ENCODE data around the gene NAP1L4. TPM values are rescaled to one million over a fixed set of nuclear protein-coding genes. Genes with fewer than 3 reads are reported as not detected.

Gene NAP1L4
- polyA plus RNA-seq, 1 donor: 116 TPM

DNA sequence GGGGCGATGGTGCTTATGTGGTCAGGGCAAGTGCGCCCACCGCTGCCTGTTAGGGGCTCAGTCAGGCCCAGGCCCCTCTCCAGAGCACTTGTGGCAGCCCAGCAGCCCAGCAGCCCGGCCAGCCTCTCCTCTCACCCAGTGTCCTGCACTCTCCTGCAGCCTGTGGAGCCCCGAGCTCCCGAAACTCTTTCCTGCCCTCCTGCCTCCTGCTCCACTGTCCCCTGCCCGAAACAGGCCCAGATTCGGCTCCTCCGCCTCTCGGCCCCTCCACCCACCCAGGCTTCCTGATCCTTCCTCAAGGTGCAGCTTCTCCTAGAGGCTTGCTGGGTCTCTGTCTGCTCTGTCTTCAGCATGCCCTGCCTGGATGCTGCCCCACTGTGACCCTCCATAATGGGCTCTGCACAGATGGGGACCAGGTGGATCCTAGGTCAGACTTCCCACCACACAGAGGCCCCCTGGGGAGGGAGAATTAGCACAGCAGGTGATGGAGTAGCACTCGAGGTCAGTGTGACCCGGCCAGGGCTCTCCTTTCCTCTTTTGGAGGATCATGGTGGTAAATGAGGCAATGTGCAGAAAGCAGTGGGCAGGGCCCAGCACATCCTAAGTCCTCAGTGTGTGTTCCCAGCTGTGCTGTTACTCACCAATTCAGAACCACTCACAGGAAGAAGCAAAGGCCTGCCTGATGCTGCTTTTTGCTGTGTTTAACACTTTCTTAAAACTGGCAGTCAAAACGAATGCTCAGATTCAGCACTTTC is 18.6 kb upstream of the NAP1L4 start:
- no CpG with 5 or more reads among the region's 13 CpGs for WGBS (ENCODE audit: insufficient coverage, low lambda C conversion rate)
- peaks cover 78% of the 10 kb centered on the region for H3K36me3 ChIP-seq (ENCODE audit: control insufficient read depth, insufficient read depth, low read length)
- H3K27me3 ChIP-seq (ENCODE audit: control insufficient read depth, insufficient read depth, low read length): no peaks in the 10 kb centered on the region
- no peaks in the 10 kb centered on the region for H3K9me3 ChIP-seq (ENCODE audit: control insufficient read depth, low read depth, low read length)
- H3K4me3 ChIP-seq (ENCODE audit: low read length): no peak overlapping the region
- H3K27ac ChIP-seq (ENCODE audit: low read length): no peak overlapping the region
- no peak for DNase-seq
- no peaks in the 10 kb centered on the region for H3K4me1 ChIP-seq (ENCODE audit: control insufficient read depth, insufficient read depth, low read length)

DNA sequence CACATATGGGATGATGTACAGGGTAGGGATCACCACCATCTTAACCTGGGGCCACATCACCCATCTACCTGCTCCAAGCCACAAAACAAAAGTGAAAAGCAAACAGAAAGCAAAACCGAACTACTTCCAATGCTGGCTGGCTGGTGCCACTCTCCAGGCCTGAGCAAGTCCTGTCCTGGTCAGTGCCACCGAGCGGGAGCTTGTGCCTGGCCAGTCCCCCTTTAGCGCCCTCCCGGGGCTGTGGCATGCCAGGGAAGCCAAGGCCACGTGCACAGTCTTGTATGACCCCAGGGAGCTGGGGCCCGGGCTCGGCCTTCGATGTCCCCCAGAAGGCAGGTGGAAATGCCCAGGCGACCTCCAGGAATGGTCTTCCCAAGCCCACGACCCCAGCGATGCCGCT is 17.9 kb upstream of the NAP1L4 start:
- no peak overlapping the region for H3K4me3 ChIP-seq (ENCODE audit: low read length)
- H3K9me3 ChIP-seq (ENCODE audit: control insufficient read depth, low read depth, low read length): no peaks in the 10 kb centered on the region
- no peaks in the 10 kb centered on the region for H3K4me1 ChIP-seq (ENCODE audit: control insufficient read depth, insufficient read depth, low read length)
- no CpG with 5 or more reads among the region's 13 CpGs for WGBS (ENCODE audit: insufficient coverage, low lambda C conversion rate)
- H3K27ac ChIP-seq (ENCODE audit: low read length): no peak overlapping the region
- H3K36me3 ChIP-seq (ENCODE audit: control insufficient read depth, insufficient read depth, low read length): peaks cover 74% of the 10 kb centered on the region
- no peaks in the 10 kb centered on the region for H3K27me3 ChIP-seq (ENCODE audit: control insufficient read depth, insufficient read depth, low read length)
- DNase-seq: no peak

DNA sequence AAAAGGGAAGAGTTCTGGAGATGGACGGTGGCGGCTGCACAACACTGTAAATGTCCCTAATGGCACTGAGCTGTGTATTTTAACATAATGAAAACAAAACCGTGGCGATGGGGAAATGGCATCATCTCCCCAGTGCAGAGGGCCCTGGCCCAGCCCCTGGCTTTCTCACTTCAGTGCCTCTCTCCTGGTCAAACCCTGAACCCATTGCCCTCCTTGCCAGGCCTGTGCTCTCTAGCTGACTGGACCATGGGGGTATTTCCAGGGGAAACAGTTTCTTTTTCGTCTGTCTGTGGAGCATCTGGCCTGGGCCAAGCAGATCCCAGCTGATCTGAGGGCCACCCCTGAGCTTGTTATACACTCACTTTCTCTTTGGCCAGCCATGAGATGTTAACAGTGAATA is 17.4 kb upstream of the NAP1L4 start:
- Histone ChIP-seq H3K27me3 (ENCODE audit: control insufficient read depth, insufficient read depth, low read length) (no peaks in the 10 kb centered on the region), H3K4me3 (ENCODE audit: low read length) (no peak overlapping the region), H3K36me3 (ENCODE audit: control insufficient read depth, insufficient read depth, low read length) (peaks cover 72% of the 10 kb centered on the region), H3K27ac (ENCODE audit: low read length) (no peak overlapping the region), H3K4me1 (ENCODE audit: control insufficient read depth, insufficient read depth, low read length) (no peaks in the 10 kb centered on the region), H3K9me3 (ENCODE audit: control insufficient read depth, low read depth, low read length) (no peaks in the 10 kb centered on the region)
- no peak for DNase-seq
- no CpG with 5 or more reads among the region's 5 CpGs for WGBS (ENCODE audit: insufficient coverage, low lambda C conversion rate)

DNA sequence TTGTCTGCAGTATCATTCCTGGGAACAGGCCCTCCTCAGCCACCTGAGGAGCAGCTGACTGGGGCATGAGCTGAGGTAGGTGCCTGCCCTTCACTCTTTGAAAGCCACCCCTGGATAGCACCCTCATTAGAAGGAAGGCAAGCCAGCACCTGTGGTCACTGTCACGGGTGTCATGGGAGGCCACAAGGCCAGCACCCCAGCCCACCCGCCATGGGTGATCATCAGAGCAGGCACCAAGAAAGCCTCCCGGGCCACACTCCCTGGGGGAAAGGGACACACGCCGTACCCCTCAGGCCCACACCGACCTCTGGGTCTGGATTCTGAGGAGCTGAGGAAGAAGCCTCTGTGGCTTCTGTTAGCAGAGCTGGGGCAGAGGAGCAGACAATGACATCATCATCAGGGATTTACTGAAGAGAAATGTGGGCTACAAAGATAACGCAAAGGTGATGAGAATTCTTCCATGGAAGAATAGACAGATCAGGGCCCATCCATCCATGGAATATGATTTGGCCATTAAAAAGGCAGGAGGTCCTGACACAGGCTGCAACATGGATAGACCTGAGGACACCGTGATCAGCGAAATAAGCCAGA is 16.7 kb upstream of the NAP1L4 start:
- no peak overlapping the region for H3K4me3 ChIP-seq (ENCODE audit: low read length)
- H3K27me3 ChIP-seq (ENCODE audit: control insufficient read depth, insufficient read depth, low read length): no peaks in the 10 kb centered on the region
- WGBS (ENCODE audit: insufficient coverage, low lambda C conversion rate): no CpG with 5 or more reads among the region's 9 CpGs
- peaks cover 72% of the 10 kb centered on the region for H3K36me3 ChIP-seq (ENCODE audit: control insufficient read depth, insufficient read depth, low read length)
- no peaks in the 10 kb centered on the region for H3K4me1 ChIP-seq (ENCODE audit: control insufficient read depth, insufficient read depth, low read length)
- no peak overlapping the region for H3K27ac ChIP-seq (ENCODE audit: low read length)
- H3K9me3 ChIP-seq (ENCODE audit: control insufficient read depth, low read depth, low read length): no peaks in the 10 kb centered on the region
- DNase-seq: no peak

DNA sequence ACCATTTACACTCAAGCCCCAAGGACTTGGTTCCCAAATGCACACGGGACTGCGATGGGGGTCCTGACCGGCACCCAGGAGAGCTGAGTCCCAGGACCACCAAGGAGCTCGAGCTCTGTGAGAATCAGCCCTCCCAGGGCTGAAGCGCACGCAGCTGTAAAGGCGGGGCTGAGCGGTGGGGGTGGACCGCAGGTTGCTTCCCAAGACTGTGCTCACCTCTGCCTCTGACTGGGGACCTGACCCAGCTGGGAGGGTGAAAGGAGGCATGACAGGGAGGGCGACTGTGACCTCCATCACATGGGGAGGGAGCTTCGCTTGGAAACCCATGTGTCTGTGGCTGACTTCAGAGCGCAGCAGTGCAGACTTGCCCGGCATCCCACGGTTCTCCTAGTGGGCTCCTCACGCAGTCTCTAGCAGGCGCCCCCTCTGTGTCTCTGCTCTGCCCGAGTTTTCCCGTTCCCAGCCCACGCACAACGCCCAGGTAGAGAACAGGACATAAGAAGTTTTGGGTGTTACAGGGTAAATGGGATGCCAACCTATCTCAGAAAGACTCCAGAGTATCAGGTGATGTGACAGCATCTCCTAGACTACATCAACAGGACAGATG is 15.4 kb upstream of the NAP1L4 start:
- H3K4me1 ChIP-seq (ENCODE audit: control insufficient read depth, insufficient read depth, low read length): no peaks in the 10 kb centered on the region
- H3K9me3 ChIP-seq (ENCODE audit: control insufficient read depth, low read depth, low read length): no peaks in the 10 kb centered on the region
- no CpG with 5 or more reads among the region's 20 CpGs for WGBS (ENCODE audit: insufficient coverage, low lambda C conversion rate)
- peaks cover 80% of the 10 kb centered on the region for H3K36me3 ChIP-seq (ENCODE audit: control insufficient read depth, insufficient read depth, low read length)
- no peak for DNase-seq
- no peak overlapping the region for H3K27ac ChIP-seq (ENCODE audit: low read length)
- no peaks in the 10 kb centered on the region for H3K27me3 ChIP-seq (ENCODE audit: control insufficient read depth, insufficient read depth, low read length)
- no peak overlapping the region for H3K4me3 ChIP-seq (ENCODE audit: low read length)

DNA sequence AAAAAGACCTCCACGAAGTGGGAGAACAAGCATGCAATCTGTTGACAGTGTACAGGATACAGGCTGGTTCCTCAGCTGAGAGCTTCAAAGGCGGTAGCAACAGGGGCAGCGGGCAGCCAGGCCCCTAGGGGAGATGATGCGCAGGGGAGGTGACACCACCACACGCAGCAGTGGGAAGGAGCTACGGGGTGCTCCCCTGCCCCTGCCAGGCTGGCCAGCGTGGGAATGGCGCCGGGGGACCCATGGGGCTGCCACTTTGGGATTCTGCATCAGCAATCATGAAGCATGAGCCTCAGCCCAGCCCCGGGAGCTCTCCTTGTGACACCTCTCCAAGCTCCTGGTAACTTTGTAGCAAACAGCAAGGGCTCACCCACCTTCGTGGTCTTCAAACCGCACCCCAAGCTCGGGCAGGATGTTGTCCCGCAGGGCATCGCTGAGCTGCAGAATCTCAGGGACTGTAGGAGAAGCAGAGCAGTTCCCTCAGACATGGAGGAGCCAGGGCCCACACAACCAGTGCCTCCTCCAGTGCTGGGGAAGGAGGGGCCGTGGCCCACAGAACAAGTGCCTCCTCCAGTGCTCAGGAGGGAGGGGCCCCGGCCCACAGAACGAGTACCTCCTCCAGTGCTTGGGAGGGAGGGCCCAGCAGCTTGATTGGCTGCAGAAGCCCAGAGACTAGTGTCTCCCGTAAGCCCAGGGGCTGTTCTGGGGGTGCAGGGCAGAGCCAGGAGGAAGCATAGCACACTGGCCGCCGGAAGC is 14.6 kb upstream of the NAP1L4 start:
- no peak overlapping the region for H3K27ac ChIP-seq (ENCODE audit: low read length)
- H3K9me3 ChIP-seq (ENCODE audit: control insufficient read depth, low read depth, low read length): no peaks in the 10 kb centered on the region
- no peak overlapping the region for H3K4me3 ChIP-seq (ENCODE audit: low read length)
- no peak for DNase-seq
- H3K4me1 ChIP-seq (ENCODE audit: control insufficient read depth, insufficient read depth, low read length): no peaks in the 10 kb centered on the region
- 100% methylated on average over 1 of the region's 21 CpGs for WGBS (ENCODE audit: insufficient coverage, low lambda C conversion rate)
- H3K36me3 ChIP-seq (ENCODE audit: control insufficient read depth, insufficient read depth, low read length): peaks cover 80% of the 10 kb centered on the region
- H3K27me3 ChIP-seq (ENCODE audit: control insufficient read depth, insufficient read depth, low read length): no peaks in the 10 kb centered on the region

DNA sequence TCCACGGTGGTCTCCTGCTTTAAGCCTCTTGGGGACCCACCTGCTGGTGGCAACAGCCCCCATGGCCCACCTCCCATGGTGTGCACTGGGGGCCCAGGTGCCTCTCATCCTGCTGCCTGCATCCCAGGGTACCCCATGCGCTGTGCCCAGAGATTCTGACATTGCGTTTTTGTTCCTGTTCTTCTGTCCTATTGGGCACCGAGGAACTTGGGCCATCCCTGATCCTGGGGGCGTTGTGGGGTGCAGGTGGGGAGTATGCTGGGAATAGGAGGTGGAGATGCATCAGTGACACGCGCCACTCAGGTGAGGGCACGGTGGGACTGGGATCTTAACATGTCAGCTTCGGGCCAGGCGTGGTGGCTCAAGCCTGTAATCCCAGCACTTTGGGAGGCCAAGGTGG is 12.4 kb upstream of the NAP1L4 start:
- DNase-seq: no peak

DNA sequence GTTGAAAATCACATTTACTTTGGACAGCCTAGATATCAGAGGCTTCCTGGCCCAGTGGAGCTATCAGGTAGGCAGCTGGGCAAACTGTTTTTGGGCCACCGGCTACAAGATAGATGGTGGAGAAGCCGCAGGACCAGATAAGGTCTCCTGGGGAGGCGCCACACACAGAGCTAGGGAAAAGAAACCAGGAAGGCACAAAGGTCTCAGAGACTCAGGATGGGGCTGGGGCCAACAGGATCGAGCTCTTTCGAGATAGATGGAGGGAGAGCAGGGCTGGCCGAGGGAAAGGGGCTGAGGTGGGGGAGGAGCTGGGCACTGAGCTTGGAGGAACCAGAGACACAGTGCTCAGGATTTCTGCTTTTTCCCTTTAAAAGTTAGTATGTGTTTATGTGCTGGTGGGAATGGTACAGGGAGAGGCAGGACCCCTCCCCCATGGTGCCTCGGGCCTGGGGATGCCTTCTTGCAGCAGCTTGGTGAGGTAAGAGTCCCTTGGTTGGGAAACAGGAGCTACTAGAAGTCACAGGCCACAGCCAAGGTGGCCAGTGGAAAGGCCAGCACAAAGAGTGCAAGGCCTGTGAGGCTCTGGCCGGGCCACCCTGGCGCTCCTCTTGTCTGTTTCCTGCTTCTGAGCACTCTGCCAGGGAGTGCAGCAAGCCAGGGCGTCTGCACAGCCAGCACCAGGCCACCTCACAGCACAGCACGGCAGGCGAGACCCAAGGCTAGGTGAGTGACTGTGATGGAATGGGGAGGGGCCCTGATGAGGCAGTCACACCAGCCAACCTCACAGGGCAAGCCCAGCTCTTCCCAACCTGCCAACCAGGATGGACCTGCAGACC is 11.5 kb upstream of the NAP1L4 start:
- no peak overlapping the region for H3K4me3 ChIP-seq (ENCODE audit: low read length)
- no peak for DNase-seq
- no peaks in the 10 kb centered on the region for H3K4me1 ChIP-seq (ENCODE audit: control insufficient read depth, insufficient read depth, low read length)
- H3K27ac ChIP-seq (ENCODE audit: low read length): no peak overlapping the region
- peaks cover 75% of the 10 kb centered on the region for H3K36me3 ChIP-seq (ENCODE audit: control insufficient read depth, insufficient read depth, low read length)
- H3K9me3 ChIP-seq (ENCODE audit: control insufficient read depth, low read depth, low read length): no peaks in the 10 kb centered on the region
- no peaks in the 10 kb centered on the region for H3K27me3 ChIP-seq (ENCODE audit: control insufficient read depth, insufficient read depth, low read length)
- 77% methylated on average over 3 of the region's 12 CpGs for WGBS (ENCODE audit: insufficient coverage, low lambda C conversion rate)

More for the DNA sequence above, 12.4 kb upstream of the NAP1L4 start:
- Histone ChIP-seq H3K4me1 (ENCODE audit: control insufficient read depth, insufficient read depth, low read length) (no peaks in the 10 kb centered on the region), H3K36me3 (ENCODE audit: control insufficient read depth, insufficient read depth, low read length) (peaks cover 79% of the 10 kb centered on the region), H3K9me3 (ENCODE audit: control insufficient read depth, low read depth, low read length) (no peaks in the 10 kb centered on the region), H3K27me3 (ENCODE audit: control insufficient read depth, insufficient read depth, low read length) (no peaks in the 10 kb centered on the region), H3K4me3 (ENCODE audit: low read length) (no peak overlapping the region), H3K27ac (ENCODE audit: low read length) (no peak overlapping the region)
- WGBS (ENCODE audit: insufficient coverage, low lambda C conversion rate): no CpG with 5 or more reads among the region's 10 CpGs

DNA sequence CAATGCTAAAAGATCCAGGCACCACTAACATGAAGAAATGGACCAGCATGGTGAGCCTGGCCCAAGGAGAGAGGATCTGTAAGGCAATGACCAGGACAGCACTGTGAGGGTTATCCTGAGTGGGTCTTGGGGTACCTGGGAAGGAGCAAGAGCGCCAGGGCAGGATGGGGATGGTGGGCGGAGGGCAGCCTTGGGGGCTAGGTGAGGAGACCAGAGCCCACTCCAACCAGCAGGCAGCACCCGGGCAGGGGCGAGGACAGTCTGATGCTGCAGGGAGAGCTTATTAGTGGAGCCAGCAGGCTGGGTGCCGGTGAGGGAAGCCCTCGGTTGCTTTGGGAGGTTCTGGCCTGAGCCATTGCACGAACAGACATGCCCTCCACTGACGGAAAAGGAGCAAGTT is 10.7 kb upstream of the NAP1L4 start:
- peaks cover 72% of the 10 kb centered on the region for H3K36me3 ChIP-seq (ENCODE audit: control insufficient read depth, insufficient read depth, low read length)
- no peak overlapping the region for H3K27ac ChIP-seq (ENCODE audit: low read length)
- H3K4me1 ChIP-seq (ENCODE audit: control insufficient read depth, insufficient read depth, low read length): no peaks in the 10 kb centered on the region
- H3K4me3 ChIP-seq (ENCODE audit: low read length): no peak overlapping the region
- DNase-seq: no peak
- H3K27me3 ChIP-seq (ENCODE audit: control insufficient read depth, insufficient read depth, low read length): no peaks in the 10 kb centered on the region
- no peaks in the 10 kb centered on the region for H3K9me3 ChIP-seq (ENCODE audit: control insufficient read depth, low read depth, low read length)
- WGBS (ENCODE audit: insufficient coverage, low lambda C conversion rate): no CpG with 5 or more reads among the region's 8 CpGs
